ENCODE data around the gene ALDH9A1.

DNA sequence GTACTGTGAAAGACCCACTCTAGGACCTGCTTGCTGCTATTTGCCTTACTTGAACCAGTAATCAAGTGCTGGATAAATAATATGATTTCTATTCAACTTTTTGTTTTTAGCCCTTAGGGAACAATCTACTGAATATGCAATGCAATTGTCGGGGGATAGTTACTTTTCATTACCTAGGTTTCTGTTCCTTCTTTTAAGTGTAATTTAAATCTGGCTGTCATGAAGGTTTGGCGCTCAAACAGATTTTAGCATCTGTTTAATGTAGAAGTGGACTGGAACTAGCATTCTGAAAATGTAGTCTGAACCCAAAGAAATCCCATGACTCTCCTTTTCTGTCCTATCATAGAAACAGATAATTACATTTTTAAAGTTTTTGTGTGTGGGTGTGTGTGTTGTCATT lies 62.5 kb downstream of the ALDH9A1 start:
- TF ChIP-seq, protein P1, sequence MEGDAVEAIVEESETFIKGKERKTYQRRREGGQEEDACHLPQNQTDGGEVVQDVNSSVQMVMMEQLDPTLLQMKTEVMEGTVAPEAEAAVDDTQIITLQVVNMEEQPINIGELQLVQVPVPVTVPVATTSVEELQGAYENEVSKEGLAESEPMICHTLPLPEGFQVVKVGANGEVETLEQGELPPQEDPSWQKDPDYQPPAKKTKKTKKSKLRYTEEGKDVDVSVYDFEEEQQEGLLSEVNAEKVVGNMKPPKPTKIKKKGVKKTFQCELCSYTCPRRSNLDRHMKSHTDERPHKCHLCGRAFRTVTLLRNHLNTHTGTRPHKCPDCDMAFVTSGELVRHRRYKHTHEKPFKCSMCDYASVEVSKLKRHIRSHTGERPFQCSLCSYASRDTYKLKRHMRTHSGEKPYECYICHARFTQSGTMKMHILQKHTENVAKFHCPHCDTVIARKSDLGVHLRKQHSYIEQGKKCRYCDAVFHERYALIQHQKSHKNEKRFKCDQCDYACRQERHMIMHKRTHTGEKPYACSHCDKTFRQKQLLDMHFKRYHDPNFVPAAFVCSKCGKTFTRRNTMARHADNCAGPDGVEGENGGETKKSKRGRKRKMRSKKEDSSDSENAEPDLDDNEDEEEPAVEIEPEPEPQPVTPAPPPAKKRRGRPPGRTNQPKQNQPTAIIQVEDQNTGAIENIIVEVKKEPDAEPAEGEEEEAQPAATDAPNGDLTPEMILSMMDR (conservative IDR thresholded peaks at IDR 0.05 in 1 of 2, IDR thresholded peaks at IDR 0.05 in 1 of 2; ENCODE audit: extremely low read depth in 1 of 2, insufficient read depth in 1 of 2, low read depth in 1 of 2, low read length in 2 of 2): no peak
- TF ChIP-seq EZH2 (IDR thresholded peaks at IDR 0.05; ENCODE audit: borderline replicate concordance, low read length): no peak
